GM19452 (cell line): ENCODE results near the gene SPRR5.

Experiments used
- ATAC-seq: cut with Tn5 transposase; IDR thresholded peaks from one replicate; pipeline ENCODE4 v1.9.1; 2021; ENCODE audit not compliant: unreplicated experiment

The SPRR5 gene

GRCh38 chr1:152946651-152947256 is at the start of gene SPRR5:
TSS of gene SPRR5 (plus strand) at chr1:152947206. CDS start at chr1:152948555, 1,349 bp downstream.
- no peak for ATAC-seq

GRCh38 chr1:152899027-152899426 is 48.0 kb upstream of the SPRR5 start:
- ATAC-seq = no peak

- no peak for ATAC-seq
Measured at GRCh38 chr1:152899883-152900282, 47.1 kb upstream of the SPRR5 start.

- no peak for ATAC-seq
Measured at GRCh38 chr1:152901631-152902030, 45.4 kb upstream of the SPRR5 start.

- no peak for ATAC-seq
Measured at GRCh38 chr1:152902636-152903035, 44.4 kb upstream of the SPRR5 start.

GRCh38 chr1:152904688-152905440 is 42.1 kb upstream of the SPRR5 start:
- ATAC-seq = no peak

- no peak for ATAC-seq
Measured at GRCh38 chr1:152906023-152906565, 40.9 kb upstream of the SPRR5 start.

- no peak for ATAC-seq
Measured at GRCh38 chr1:152907686-152908601, 39.1 kb upstream of the SPRR5 start, which contains the start of gene IVL. TSS of gene IVL (plus strand) at chr1:152908546. CDS start at chr1:152909798, 1,252 bp downstream.

GRCh38 chr1:152909206-152909605 is 37.8 kb upstream of the SPRR5 start:
- ATAC-seq = no peak

- ATAC-seq = no peak
Measured at GRCh38 chr1:152912471-152912870, 34.5 kb upstream of the SPRR5 start.

- no peak for ATAC-seq
Measured at GRCh38 chr1:152912900-152913299, 34.1 kb upstream of the SPRR5 start.

GRCh38 chr1:152917794-152918193 is 29.2 kb upstream of the SPRR5 start:
- no peak for ATAC-seq

GRCh38 chr1:152919071-152919470 is 27.9 kb upstream of the SPRR5 start:
- no peak for ATAC-seq

- no peak for ATAC-seq
Measured at GRCh38 chr1:152924191-152924590, 22.8 kb upstream of the SPRR5 start.

- no peak for ATAC-seq
Measured at GRCh38 chr1:152926091-152926490, 20.9 kb upstream of the SPRR5 start.

- ATAC-seq = no peak
Measured at GRCh38 chr1:152928671-152929070, 18.3 kb upstream of the SPRR5 start.

- no peak for ATAC-seq
Measured at GRCh38 chr1:152932170-152932811, 14.7 kb upstream of the SPRR5 start.

- ATAC-seq = no peak
Measured at GRCh38 chr1:152933196-152933595, 13.8 kb upstream of the SPRR5 start.

GRCh38 chr1:152940614-152941013 is 6.4 kb upstream of the SPRR5 start:
- ATAC-seq = no peak

- ATAC-seq = no peak
Measured at GRCh38 chr1:152941037-152941711, 5.8 kb upstream of the SPRR5 start.
